Measurements from ENCODE around the gene B4GALNT1.

The B4GALNT1 gene

GRCh38 chr12:57625261-57626032, 7.6 kb downstream of the B4GALNT1 start:
- no peak for TF ChIP-seq CTCF (conservative IDR thresholded peaks at IDR 0.05; ENCODE audit: low read length)
- no peak overlapping the region for H3K4me3 ChIP-seq (ENCODE audit: low read length)
- no peak for DNase-seq (ENCODE audit: low read depth)

- H3K4me3 ChIP-seq (ENCODE audit: low read length): no peak overlapping the region
- no peak for DNase-seq (ENCODE audit: low read depth)
- no peak for TF ChIP-seq CTCF (conservative IDR thresholded peaks at IDR 0.05; ENCODE audit: low read length)
Observed at GRCh38 chr12:57624441-57625220, 8.4 kb downstream of the B4GALNT1 start.

- no peak for TF ChIP-seq CTCF (conservative IDR thresholded peaks at IDR 0.05; ENCODE audit: low read length)
- no peak overlapping the region for H3K4me3 ChIP-seq (ENCODE audit: low read length)
- DNase-seq (ENCODE audit: low read depth): no peak
Observed at GRCh38 chr12:57623811-57624390, 9.1 kb downstream of the B4GALNT1 start.

GRCh38 chr12:57623385-57623784, 9.6 kb downstream of the B4GALNT1 start:
- no peak for TF ChIP-seq CTCF (conservative IDR thresholded peaks at IDR 0.05; ENCODE audit: low read length)

GRCh38 chr12:57622293-57623245, 10.4 kb downstream of the B4GALNT1 start:
- H3K4me3 ChIP-seq (ENCODE audit: low read length): no peak overlapping the region
- no peak for DNase-seq (ENCODE audit: low read depth)
- no peak for TF ChIP-seq CTCF (conservative IDR thresholded peaks at IDR 0.05; ENCODE audit: low read length)

More at GRCh38 chr12:57623385-57623784, 9.6 kb downstream of the B4GALNT1 start:
- no peak overlapping the region for H3K4me3 ChIP-seq (ENCODE audit: low read length)
- no peak for DNase-seq (ENCODE audit: low read depth)

GRCh38 chr12:57621497-57622292, 11.3 kb downstream of the B4GALNT1 start:
- peak overlapping the region; percentile 45 for H3K4me3 ChIP-seq (ENCODE audit: low read length)
- peak; percentile 72 for TF ChIP-seq CTCF (conservative IDR thresholded peaks at IDR 0.05; ENCODE audit: low read length)
- DNase-seq (ENCODE audit: low read depth): peak; percentile 13

Measured in AG10803 (cell line).